IMR-90 (cell line): ENCODE measurements around the gene MORC1. TPM values are rescaled to one million over a fixed set of nuclear protein-coding genes. Genes with fewer than 3 reads are reported as not detected.

ENCODE experiments used
- ATAC-seq: fragments of 200-7000 bp; cut with Tn5 transposase; 2 replicates; pipeline ENCODE4 v1.9.1; 2020; ENCODE audit warnings: low read depth, mild to moderate bottlenecking, moderate library complexity
- BruUV-seq: library from RNA; stranded (reverse); fragments of 400-500 nt; replicated peaks from 2 replicates; lab custom pipeline; 2021; lab: Mats Ljungman, UMichigan
- CTCF ChIA-PET: fragments of 300-600 bp; formaldehyde crosslinking; extraction: SDS; loops from one replicate; lab custom pipeline; 2021; ENCODE audit warnings: antibody characterized with exemption; lab: Yijun Ruan, JAX
- POLR2A ChIA-PET: fragments of 300-600 bp; sonication (Branson Sonifier 250); formaldehyde crosslinking; loops from one replicate; lab custom pipeline; 2022; ENCODE audit warnings: antibody characterized with exemption; ENCODE audit not compliant: unreplicated experiment; lab: Charles Lee
- DNase-seq: peaks from one replicate; pipeline ENCODE4 v3.0.0; 2013
- H2AFZ ChIP-seq: replicated peaks from 2 replicates; pipeline ENCODE3; 2013; ENCODE audit warnings: low read length, mild to moderate bottlenecking; ENCODE audit not compliant: poor library complexity
- H2AK5ac ChIP-seq: 2 replicates; pipeline ENCODE4 v1.6.1; 2013; ENCODE audit warnings: low read depth, low read length, inconsistent platforms
- H2AK9ac ChIP-seq: replicated peaks from 2 replicates; pipeline ENCODE3; 2013; ENCODE audit warnings: mild to moderate bottlenecking, low read depth, low read length, moderate library complexity; ENCODE audit not compliant: poor library complexity
- H2BK120ac ChIP-seq: 2 replicates; pipeline ENCODE4 v1.6.1; 2013; ENCODE audit warnings: low read depth, low read length, inconsistent platforms
- H2BK15ac ChIP-seq: 3 replicates; pipeline ENCODE4 v1.6.1; 2013; ENCODE audit warnings: low read depth, low read length, inconsistent platforms
- H2BK20ac ChIP-seq: 2 replicates; pipeline ENCODE4 v1.6.1; 2013; ENCODE audit warnings: low read depth, mild to moderate bottlenecking, inconsistent platforms, low read length, moderate library complexity
- H2BK5ac ChIP-seq: 2 replicates; pipeline ENCODE4 v1.6.1; 2013; ENCODE audit warnings: mild to moderate bottlenecking, low read depth, low read length, inconsistent platforms; ENCODE audit not compliant: poor library complexity, severe bottlenecking
- H3K14ac ChIP-seq: replicated peaks from 2 replicates; pipeline ENCODE4 v1.6.1; 2013; ENCODE audit warnings: low read depth, low read length, inconsistent platforms
- H3K18ac ChIP-seq: 2 replicates; pipeline ENCODE4 v1.6.1; 2013; ENCODE audit warnings: low read depth, low read length, control low read depth
- H3K23ac ChIP-seq: 2 replicates; pipeline ENCODE4 v1.6.1; 2013; ENCODE audit warnings: low read depth, low read length, inconsistent platforms
- H3K27ac ChIP-seq: 2 replicates; pipeline ENCODE4 v1.5.1; 2013; ENCODE audit warnings: mild to moderate bottlenecking, control low read depth, low read length; ENCODE audit not compliant: insufficient read depth
- H3K27me3 ChIP-seq: 2 replicates; pipeline ENCODE4 v1.6.1; 2013; ENCODE audit warnings: low read length; ENCODE audit not compliant: control insufficient read depth, insufficient read depth
- H3K36me3 ChIP-seq: 2 replicates; pipeline ENCODE4 v1.6.1; 2013; ENCODE audit warnings: low read length, mixed read lengths; ENCODE audit not compliant: control insufficient read depth, insufficient read depth
- H3K4ac ChIP-seq: 2 replicates; pipeline ENCODE4 v1.6.1; 2013; ENCODE audit warnings: low read depth, low read length, inconsistent platforms
- H3K4me1 ChIP-seq: 2 replicates; pipeline ENCODE4 v1.6.1; 2013; ENCODE audit warnings: low read length, mixed read lengths; ENCODE audit not compliant: control insufficient read depth, insufficient read depth
- H3K4me2 ChIP-seq: 2 replicates; pipeline ENCODE4 v1.6.1; 2013; ENCODE audit warnings: low read depth, mild to moderate bottlenecking, control low read depth, low read length, moderate library complexity
- H3K4me3 ChIP-seq: 2 replicates; pipeline ENCODE4 v1.5.1; 2013; ENCODE audit warnings: low read depth, mild to moderate bottlenecking, control low read depth, low read length, moderate library complexity; ENCODE audit not compliant: insufficient read depth
- H3K56ac ChIP-seq: 2 replicates; pipeline ENCODE4 v1.6.1; 2013; ENCODE audit warnings: low read length, inconsistent platforms; ENCODE audit not compliant: insufficient read depth; ENCODE audit errors: extremely low read depth
- H3K79me1 ChIP-seq, 2 experiments: 2 replicates each; pipeline ENCODE4 v1.6.1; 2013; ENCODE audit warnings: low read length in 2 of 2, inconsistent platforms in 1 of 2, low read depth in 1 of 2
- H3K9ac ChIP-seq: 2 replicates; pipeline ENCODE4 v1.6.1; 2013; ENCODE audit warnings: low read depth, low read length, control low read depth
- H3K9me1 ChIP-seq: 2 replicates; pipeline ENCODE4 v1.6.1; 2013; ENCODE audit warnings: low read length, inconsistent platforms; ENCODE audit not compliant: insufficient read depth
- H3K9me3 ChIP-seq: 2 replicates; pipeline ENCODE4 v1.6.1; 2013; ENCODE audit warnings: low read length; ENCODE audit not compliant: control insufficient read depth, insufficient read depth
- H4K20me1 ChIP-seq: 2 replicates; pipeline ENCODE4 v1.6.1; 2013; ENCODE audit warnings: low read length, inconsistent platforms; ENCODE audit not compliant: insufficient read depth
- H4K5ac ChIP-seq: 2 replicates; pipeline ENCODE4 v1.6.1; 2013; ENCODE audit warnings: mild to moderate bottlenecking, low read depth, low read length, control low read depth
- H4K8ac ChIP-seq, 2 experiments: 2 replicates each; pipeline ENCODE4 v1.6.1; 2013; ENCODE audit warnings: low read depth in 2 of 2, low read length in 2 of 2, control low read depth in 1 of 2, inconsistent platforms in 1 of 2
- H4K91ac ChIP-seq: 2 replicates; pipeline ENCODE4 v1.6.1; 2013; ENCODE audit warnings: low read depth, low read length, inconsistent platforms; ENCODE audit not compliant: insufficient read depth
- BHLHE40 ChIP-seq: fragments of 150-350 bp; IDR thresholded peaks from 2 replicates; pipeline ENCODE4 v1.6.1; 2016; ENCODE audit warnings: mild to moderate bottlenecking, low read depth, low read length
- CHD1 ChIP-seq: IDR thresholded peaks from 2 replicates; pipeline ENCODE4 v1.6.1; 2012; ENCODE audit warnings: low read depth, low read length, improper control_type of control experiment
- ELK1 ChIP-seq: fragments of 150-350 bp; IDR thresholded peaks from 2 replicates; pipeline ENCODE4 v1.6.1; 2016; ENCODE audit warnings: low read depth, mild to moderate bottlenecking, low read length, moderate library complexity, borderline replicate concordance
- FOS ChIP-seq: fragments of 150-350 bp; IDR thresholded peaks from 2 replicates; pipeline ENCODE4 v1.6.1; 2016; ENCODE audit warnings: low read depth, low read length
- MAFK ChIP-seq: IDR thresholded peaks from 2 replicates; pipeline ENCODE4 v1.6.1; 2012; ENCODE audit warnings: low read depth, low read length, improper control_type of control experiment
- RAD21 ChIP-seq: IDR thresholded peaks from 2 replicates; pipeline ENCODE4 v1.6.1; 2012; ENCODE audit warnings: low read length, improper control_type of control experiment
- WGBS, 2 experiments: methylation state at CpG; one replicate each; pipeline versions ENCODE4 v1.1.5 to v1.1.7; 2013; ENCODE audit warnings: missing lambda C conversion rate in 2 of 2; ENCODE audit not compliant: insufficient read length in 1 of 2; ENCODE audit errors: extremely low coverage in 2 of 2; 5-methylcytosine and 5-hydroxymethylcytosine counted together
- dilution Hi-C: fragments of 300-500 bp; cut with HindIII; formaldehyde crosslinking; loops from one replicate; pipeline ENCODE4 v1.14.3; 2018; ENCODE audit warnings: low sequenced_read_pairs; ENCODE audit not compliant: unreplicated experiment
- in situ Hi-C: fragments of 300-500 bp; cut with MboI; formaldehyde crosslinking; loops from 3 replicates; pipeline ENCODE4 v1.14.3; 2019; ENCODE audit warnings: low sequenced_read_pairs, inconsistent platforms, mixed read lengths
- intact Hi-C: fragments of 100-400 bp; cut with micrococcal nuclease; formaldehyde crosslinking; loops from 2 replicates; pipeline ENCODE4 v1.10.0; 2022
- polyA plus RNA-seq, 3 experiments: library from polyadenylated mRNA; depleted of rRNA; stranded (reverse); fragments of >200 nt; gene quantifications; 2 replicates each; pipeline ENCODE4 v1.2.3, GENCODE V29; 2012; ENCODE audit warnings: low replicate concordance in 1 of 3
- total RNA-seq: library from RNA; depleted of rRNA; stranded (reverse); fragments of >200 nt; gene quantifications from 2 replicates; pipeline ENCODE4 v1.2.3, GENCODE V29; 2012

The MORC1 gene
- total and polyA plus RNA-seq, 2 of the 4 experiments (the other 2 are of a cell fraction): not detected

GRCh38 chr3:109057616-109058015 lies 60.3 kb downstream of the MORC1 start:
- Histone ChIP-seq H3K4me3 (no peak overlapping the region), H2AK5ac (no peak overlapping the region), H3K56ac (no peak overlapping the region), H2BK5ac (no peak overlapping the region), H2AFZ (no peak overlapping the region), H3K27ac (no peak overlapping the region), H3K9me3 (no peaks in the 10 kb centered on the region), H3K36me3 (no peaks in the 10 kb centered on the region), H3K4me2 (no peak overlapping the region), H3K4me1 (no peaks in the 10 kb centered on the region), H4K20me1 (no peaks in the 10 kb centered on the region), H3K79me1 (no peaks in the 10 kb centered on the region), H3K18ac (no peak overlapping the region), H2BK15ac (no peak overlapping the region), H4K91ac (no peak overlapping the region), H3K14ac (no peak overlapping the region), H3K9ac (no peak overlapping the region), H3K23ac (no peak overlapping the region), H3K4ac (no peak overlapping the region), H4K5ac (no peak overlapping the region), H2AK9ac (no peak overlapping the region), H3K9me1 (no peaks in the 10 kb centered on the region), H3K27me3 (no peaks in the 10 kb centered on the region), H2BK120ac (no peak overlapping the region), H4K8ac (no peak overlapping the region), H2BK20ac (no peak overlapping the region)
- WGBS, 2 experiments: no CpG with 5 or more reads among the region's 3 CpGs
- ChIA-PET POLR2A (no interaction called here), CTCF (no interaction called here)
- dilution Hi-C loops (no loop called here), intact Hi-C loops (no loop called here), in situ Hi-C loops (no loop called here)
- no TSS peak for BruUV-seq
- ATAC-seq (no peak), DNase-seq (no peak)
- TF ChIP-seq ELK1 (no peak), BHLHE40 (no peak), MAFK (peak; percentile 94), RAD21 (no peak), CHD1 (no peak), FOS (no peak)
